GM12875 (cell line): Measurements from ENCODE around the gene PRR23E.

Source experiments
- H3K4me3 ChIP-seq: one replicate; pipeline ENCODE4 v1.5.1; 2011; ENCODE audit warnings: low read depth, low read length, control low read depth
- TF ChIP-seq, protein P1 (sequence below): IDR thresholded peaks from 2 replicates; pipeline ENCODE4 v1.5.1; 2011; ENCODE audit warnings: low read depth, mild to moderate bottlenecking, control low read depth, inconsistent platforms, low read length, moderate library complexity, borderline replicate concordance; ENCODE audit not compliant: insufficient read depth

The PRR23E gene

DNA sequence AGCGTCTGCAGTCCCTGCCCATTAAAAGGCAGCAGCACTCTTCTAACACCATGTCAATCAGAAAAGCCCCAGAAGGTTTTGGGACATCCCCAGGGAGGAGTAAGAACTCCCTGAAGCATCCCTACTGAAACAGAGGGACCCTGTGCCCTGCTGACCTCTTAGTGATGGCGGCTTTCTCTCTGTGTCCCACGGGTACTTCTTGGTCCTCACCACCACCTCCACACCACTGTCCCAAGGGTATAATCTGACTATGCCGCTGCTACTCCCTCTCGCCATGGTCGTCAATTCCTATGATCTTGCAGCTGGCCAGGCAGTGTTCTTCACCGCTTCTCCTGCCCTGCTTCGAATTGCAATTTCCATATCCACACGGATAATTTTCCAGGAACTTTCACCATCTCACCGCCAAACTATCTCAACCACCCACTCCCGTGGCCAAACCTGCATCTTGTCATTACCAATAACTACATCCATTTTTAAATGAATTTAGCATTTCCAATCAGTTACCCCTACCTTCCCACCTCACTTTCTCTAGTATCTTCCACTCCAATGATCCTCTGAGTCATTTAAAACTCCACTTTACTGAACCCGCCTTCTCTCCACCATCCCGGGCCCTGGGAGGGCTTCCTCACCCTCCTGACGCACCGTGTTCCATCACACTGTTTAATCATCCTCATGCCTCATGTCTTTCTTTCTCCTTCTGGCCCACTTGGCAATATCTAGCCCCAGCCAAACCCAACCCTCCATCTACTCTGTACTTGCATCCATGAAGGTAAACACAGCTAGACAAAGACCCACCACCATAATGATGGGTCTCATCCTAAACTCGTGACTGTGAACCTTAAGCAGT is 23.7 kb downstream of the PRR23E start:
- no peak overlapping the region for H3K4me3 ChIP-seq
- TF ChIP-seq, protein P1, sequence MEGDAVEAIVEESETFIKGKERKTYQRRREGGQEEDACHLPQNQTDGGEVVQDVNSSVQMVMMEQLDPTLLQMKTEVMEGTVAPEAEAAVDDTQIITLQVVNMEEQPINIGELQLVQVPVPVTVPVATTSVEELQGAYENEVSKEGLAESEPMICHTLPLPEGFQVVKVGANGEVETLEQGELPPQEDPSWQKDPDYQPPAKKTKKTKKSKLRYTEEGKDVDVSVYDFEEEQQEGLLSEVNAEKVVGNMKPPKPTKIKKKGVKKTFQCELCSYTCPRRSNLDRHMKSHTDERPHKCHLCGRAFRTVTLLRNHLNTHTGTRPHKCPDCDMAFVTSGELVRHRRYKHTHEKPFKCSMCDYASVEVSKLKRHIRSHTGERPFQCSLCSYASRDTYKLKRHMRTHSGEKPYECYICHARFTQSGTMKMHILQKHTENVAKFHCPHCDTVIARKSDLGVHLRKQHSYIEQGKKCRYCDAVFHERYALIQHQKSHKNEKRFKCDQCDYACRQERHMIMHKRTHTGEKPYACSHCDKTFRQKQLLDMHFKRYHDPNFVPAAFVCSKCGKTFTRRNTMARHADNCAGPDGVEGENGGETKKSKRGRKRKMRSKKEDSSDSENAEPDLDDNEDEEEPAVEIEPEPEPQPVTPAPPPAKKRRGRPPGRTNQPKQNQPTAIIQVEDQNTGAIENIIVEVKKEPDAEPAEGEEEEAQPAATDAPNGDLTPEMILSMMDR = no peak

DNA sequence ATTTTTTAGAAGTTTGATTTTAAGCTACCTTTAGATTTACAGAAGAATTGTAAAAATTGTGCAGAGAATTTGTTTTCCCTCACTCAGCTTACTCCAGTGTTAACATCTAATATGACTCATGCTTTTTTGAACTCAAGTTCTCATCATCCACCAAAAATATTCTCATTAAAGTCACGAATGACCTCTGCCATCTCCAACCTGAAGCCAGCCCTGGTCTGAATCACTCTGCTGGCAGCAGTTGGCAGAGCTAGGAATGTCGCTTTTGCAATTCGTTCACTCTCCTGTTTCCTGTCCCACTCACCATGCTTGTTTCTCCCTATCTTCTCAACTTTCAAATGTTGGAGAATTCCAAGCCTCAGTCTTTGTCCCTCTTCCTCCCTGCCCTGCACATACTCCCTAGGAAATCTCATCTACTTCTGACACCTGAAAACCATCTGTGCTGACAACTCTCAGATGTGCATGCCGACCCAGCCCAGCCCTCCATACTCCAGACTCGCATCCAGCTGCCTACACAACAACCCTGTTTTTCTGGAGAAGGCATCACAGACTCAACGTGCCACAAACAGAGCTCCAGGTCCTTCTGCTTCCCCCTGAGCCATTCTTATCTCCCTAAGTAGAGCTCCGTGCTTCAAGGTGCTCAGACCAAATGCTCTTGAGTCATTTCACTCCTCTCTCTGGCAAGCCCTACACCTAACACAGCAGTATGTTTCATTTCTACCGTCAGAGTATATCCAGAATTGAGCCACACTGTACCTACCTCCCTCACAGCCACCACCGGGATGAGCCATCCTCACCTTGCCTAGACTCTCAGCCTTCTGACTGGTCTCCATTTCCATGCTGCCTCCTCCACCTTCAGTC is 24.9 kb downstream of the PRR23E start:
- no peak overlapping the region for H3K4me3 ChIP-seq
- TF ChIP-seq, protein P1 = no peak

DNA sequence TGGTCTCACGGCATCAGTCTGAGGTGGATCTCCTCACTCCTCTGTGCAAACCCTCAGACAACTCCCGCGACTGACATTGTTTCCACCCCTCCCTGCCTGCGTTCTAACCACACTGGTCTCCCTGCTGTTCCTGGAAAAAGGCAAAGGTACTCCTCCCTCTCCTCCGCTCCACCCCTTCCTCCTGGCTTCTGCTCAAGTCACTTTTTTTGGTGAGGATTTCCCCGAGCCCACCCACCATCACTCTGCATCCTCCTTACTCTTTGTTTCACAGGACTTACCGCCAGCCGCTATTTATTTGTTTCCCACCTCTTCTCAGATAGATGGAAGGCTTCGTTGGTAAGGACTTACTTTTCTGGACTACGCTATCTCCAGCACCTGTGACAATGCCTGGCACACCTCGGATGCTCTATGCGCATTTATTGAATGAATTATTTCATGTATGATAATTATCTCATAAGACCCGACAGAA is 25.6 kb downstream of the PRR23E start:
- TF ChIP-seq, protein P1 = no peak
- no peak overlapping the region for H3K4me3 ChIP-seq

DNA sequence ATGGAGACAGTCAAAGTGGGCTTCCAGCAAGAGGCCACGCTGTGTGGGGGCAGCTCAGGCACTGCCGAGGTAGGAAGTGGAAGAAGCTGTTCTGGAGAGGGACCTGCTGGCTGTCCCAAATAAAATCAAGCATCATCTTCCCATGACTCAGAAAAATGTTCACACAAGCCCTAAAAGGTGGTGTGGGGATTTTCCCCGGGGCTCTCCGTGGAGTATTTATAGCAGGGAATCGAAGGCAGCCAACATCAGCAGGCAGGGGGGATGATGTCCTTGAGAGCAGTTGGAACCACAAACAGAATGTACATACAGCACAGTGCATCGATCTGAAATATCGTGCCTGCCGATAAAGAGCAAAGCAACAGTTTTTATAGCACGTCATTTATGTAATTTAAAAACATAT is 27.6 kb downstream of the PRR23E start:
- no peak overlapping the region for H3K4me3 ChIP-seq
- TF ChIP-seq, protein P1 = no peak

DNA sequence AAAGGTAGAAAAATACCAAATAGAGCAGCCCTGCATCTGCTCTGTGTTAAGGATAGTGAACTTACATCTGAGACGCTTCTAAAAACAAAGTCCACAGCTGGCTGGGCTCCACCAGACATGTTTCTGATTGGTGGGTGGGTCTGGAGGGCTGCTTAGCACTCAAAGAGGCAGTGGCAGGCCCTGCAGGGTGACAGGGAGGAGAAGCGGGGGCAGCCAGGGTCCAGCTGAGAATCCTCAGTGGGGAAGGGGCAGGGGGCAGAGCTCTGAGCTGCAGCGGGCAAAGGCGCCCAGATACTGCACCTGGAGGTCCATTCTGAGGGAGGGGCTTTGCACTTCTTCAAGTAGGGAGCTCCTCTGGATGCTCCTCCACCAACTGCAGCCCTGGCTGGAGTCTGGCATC is 28.1 kb downstream of the PRR23E start:
- H3K4me3 ChIP-seq = no peak overlapping the region
- TF ChIP-seq, protein P1 = no peak

DNA sequence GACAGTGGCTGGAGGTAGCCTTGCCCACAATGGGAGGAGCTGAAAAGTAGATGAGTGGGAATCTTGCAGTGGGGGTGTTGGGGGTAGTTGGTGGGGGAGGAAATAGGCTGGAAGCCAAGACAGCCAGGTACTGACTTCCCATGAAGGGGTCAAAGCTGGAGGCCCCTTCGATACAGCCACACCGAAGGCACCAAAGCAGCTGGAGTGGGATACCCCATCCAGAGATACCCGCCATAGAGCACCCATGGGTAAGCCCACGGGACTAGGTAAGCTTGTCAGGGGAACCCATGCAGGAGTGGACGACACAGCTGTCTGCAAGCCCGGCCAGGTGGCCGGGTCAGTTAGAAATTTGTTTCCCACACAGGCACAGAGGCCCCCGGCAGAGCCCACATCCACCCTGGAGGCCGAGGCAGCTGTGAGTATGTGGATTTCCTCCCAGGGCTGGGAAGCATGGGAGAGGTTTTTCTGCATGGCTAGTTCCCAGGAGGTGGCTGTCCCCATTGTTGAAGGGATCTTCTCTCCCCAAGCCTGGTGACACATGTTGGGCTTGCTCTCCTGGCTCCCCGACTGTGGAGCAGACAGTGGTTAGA is 28.6 kb downstream of the PRR23E start:
- TF ChIP-seq, protein P1 = no peak
- no peak overlapping the region for H3K4me3 ChIP-seq
